Fibroblast of peridontal ligament (primary cell): ENCODE measurements around the gene EEA1.

Experiments used
- DNase-seq: peaks from one replicate; pipeline ENCODE4 v3.0.0-alpha.2; 2010; ENCODE audit errors: extremely low read depth

Gene EEA1

DNA sequence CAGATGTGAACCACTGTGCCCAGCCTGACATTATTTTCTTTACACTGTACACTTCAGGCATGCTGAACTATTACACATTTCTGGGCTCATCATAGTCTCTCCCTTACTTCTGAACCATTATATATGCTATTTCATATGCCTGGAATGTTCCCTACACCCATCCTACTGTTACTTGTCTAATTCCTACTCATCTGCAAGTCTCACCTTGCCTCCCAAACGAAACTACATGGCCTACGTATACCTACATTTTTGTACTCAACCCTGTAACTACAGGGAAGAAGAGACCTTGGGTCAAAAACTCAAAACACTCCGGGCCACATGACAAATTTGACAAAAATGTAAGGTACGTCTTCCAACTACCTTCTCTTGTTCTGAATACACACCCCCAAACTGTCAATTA, 9.5 kb upstream of the EEA1 start:
- no peak for DNase-seq

DNA sequence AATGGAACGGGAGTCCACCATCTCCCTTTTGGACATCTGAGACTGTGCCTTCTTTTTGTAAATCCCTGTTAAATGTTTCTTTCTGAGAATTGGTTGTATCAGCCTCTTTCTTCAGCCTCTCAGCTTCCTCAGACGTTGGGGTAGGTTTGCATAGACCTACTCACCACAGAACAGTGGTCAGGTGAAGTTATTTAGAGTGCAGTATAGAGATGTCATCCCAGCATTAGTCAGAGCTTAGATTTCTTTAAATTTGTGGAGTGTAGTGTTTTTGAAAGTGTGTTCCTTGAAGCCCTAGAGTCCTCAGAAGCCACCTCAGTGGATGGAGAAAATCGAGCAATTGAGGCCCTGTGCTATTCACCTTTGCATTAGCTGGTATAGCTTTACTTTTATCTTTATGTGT, 8.9 kb upstream of the EEA1 start:
- DNase-seq, result no peak

DNA sequence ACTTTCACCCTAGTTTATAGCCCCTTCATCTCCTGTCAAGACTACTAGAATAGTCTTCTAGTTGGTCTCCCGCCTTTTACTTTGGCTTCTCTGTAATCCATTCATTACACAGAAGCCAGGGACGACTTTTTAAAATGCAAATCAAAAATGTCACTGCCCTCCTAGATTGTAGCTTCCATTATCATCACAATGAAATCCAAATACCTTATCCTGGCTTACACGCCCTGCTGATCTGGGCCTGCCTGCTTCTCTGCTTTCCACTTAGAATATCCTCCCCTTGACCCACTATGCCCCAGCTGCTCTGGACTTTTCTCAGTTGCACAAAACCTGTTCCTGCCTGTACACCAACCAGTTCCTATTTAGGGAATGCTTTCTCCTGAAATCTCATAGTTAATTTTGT, 4.5 kb upstream of the EEA1 start:
- DNase-seq, result no peak

DNA sequence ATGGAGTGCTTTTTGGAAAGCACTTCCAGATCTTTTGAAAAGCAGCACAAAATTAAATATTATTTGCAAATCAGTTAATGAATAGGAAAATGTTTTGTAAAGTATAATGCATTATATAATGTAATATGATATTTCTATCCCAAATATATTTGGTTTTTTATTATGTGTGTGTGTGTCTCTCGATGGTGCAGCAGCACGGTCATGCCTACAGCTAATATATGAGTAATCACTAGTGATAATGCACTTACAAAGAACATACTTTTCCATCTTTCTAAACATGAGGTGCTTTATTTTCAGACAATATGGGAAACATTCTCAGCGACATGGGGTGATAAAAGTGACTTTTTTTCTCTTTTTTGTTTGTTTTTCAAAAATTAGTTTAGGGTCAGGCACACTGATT, 1.3 kb upstream of the EEA1 start:
- no peak for DNase-seq

DNA sequence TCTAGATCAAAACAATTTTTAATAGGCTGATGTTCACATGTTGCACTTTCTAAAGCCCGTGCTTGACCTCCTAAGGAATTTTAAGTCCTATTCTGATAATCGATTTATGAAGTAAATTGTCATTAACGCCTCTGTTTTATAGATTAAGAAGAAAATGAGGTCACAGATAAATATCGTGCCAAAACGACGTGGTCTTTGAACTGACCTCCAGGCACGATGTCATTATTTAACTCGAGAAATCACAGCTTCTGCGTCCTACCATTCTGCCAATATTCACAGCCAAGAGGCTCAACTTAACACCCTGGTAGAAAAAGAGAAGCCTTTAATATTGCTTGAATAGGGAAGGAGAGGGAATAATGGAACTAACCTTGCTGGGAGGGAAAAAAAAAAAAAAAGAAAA, 888 bp upstream of the EEA1 start:
- no peak for DNase-seq

DNA sequence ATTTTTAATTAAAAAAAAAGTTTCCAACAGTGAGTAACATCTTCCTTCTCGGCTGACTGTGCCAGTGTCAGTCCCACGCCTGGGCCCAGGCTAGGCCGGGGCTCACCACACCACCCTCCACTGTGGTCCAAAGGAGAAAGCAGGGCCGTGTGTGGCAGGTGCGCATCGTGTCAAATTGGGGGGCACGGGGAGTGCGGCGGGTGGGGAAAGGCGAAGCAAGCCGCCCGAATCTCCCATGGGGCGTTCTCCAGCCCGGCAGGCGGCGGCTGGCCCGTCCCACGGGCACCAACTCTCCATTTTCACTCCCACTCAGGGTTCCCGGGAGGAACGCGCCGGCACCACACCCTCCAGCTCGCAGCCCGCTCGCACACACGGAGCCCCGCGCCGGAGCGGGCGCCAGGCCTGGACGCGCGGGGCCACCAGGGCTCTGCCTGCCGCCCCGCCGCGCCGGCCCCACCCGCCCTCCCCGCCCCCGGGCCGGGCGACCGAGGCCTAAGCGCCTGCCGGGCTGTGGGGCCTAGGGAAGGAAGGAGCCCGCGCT, 604 bp downstream of the EEA1 start:
- peak; percentile 23 for DNase-seq

DNA sequence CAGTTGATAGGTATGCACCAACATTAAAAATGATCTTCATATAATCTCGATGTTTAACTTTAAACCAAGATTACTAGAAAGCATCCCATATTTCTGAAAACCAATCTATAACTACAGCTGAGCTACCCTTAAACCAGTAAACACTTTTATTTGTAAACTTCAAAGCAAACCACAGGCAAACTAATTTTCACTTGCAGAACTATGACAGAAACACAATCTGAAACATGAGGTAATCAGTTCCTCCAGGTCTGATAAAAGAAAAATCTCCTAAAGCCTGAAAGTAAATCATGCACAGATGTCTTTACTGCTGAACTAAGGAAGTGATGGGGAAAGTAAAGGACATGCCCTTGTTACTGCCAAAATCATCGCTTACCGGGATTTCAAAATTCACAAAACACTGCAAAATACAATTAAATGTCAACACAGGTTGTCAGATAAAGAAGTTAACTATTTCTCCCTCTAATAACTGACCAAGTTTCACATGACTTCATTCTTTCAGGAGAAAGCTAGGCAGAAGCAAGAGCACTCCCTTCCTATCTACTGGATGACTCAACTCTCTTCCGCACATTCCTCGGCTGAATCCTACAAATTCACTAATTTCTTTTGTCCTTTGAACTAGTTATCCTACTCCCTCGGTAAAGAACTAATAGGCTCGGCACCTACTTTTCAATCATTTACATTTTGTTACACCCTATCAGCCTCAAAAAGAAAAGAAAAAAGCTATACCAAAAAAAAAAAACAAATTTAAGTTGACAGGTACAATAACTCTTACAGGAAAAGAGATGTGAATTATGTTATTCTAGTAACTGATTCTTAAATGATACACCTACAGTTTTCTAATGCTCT, 1.4 kb downstream of the EEA1 start:
- peak; percentile 75 for DNase-seq

DNA sequence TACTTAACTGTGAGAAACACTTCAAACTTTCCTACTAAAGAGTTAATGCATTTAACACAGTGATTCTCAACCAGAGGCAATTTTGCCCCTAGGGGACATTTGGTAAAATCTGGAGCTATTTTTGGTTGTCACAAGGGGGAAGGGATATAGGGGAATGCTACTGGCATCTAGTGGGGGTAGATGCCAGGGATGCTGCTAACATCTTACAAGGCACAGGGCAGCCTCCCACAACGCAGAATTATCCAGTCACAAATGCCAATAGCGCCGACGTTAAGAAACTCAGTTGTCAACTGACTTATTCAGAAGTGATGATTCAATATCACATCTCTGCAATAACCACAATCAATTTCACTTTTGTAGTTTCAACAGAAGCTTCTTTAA, 2.0 kb downstream of the EEA1 start:
- DNase-seq, result peak; percentile 77

DNA sequence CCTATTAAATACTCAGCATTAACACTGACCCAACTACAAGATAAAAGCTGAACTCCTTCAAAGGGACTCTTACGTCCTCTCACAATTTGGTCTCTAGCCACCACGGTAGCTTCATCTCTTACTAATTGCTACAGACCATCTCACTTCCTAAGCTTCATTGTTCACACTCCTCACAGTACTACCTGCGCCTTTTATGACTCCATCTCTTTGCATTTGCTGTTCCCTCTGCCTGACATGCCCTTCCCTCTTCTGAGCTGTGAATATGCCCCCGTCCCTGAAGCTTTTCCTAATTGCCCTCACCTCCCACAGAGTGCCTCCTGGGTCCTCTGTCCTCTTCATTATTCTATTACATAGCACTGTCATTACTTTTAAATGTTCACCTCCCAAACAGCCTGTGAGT, 2.5 kb downstream of the EEA1 start:
- DNase-seq, result no peak

DNA sequence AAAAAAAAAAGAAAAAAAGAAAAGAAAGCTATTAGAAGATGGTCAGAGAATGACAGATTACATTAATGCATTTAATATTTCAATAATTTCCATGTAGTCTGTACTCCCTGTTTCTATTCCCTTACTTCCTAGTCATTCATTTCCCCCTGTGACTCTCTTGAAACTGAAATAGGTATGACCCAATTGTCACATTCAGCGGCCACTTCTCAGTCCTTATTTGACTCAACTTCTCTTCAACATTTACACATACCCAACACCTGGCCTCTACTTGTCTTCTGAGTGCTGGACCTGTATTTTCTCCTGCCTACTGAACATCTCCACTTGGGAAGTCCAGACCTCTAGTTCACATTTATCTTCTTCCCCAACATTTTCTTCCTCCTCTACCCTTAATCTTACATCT, 7.2 kb downstream of the EEA1 start:
- no peak for DNase-seq

DNA sequence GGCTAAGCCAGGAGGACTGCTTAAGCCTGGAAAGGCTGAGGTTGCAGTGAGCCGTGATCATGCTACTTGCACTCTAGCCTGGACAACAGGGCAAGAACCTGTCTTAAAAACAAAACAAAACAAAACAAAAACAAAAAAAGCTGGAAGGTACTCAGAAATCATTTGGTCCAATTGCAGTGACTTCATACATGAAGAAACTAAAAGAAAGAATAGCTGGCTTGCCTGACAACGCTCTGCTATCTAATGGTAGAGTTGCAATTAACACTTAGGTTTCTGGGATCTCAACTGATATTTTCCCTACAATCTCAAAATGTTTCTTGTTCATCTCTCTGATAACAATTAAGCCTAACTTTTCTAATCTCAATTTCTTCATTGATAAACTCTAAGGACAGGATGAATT, 13.7 kb downstream of the EEA1 start:
- DNase-seq, result no peak

DNA sequence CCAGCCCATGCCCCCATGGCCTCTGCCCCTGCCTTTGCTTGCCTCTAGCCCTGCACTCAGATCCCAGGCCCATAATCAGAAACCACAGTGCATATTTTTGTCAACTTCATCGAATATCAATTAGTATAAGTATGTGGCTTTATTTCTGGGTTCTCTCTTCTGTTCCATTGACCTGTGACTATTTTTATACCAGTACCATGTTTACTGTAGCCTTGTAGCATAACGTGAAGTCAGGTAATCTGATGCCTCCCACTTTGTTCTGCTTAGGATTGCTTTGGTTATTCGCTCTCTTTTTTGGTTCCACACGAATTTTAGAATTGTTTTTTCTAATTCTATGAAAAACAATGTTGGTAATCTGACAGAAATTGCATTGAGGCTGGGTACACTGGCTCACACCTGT, 14.9 kb downstream of the EEA1 start:
- no peak for DNase-seq

DNA sequence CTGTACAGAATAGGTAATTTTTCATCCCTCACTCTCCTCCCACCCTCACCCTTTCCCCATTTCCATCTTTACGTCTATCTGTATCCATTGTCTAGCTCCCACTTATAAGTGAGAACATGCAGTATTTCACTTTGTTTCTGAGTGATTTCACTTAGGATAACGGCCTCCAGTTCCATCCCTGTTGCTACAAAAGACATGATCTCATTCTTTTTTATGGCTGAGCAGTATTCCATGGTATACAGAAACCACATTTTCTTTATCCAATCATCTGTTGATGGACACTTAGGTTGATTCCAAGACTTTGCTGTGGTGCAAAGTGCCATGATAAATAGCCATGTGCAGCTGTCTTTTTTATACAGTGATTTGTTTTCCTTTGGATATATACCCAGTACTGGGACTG, 16.4 kb downstream of the EEA1 start:
- DNase-seq, result no peak

DNA sequence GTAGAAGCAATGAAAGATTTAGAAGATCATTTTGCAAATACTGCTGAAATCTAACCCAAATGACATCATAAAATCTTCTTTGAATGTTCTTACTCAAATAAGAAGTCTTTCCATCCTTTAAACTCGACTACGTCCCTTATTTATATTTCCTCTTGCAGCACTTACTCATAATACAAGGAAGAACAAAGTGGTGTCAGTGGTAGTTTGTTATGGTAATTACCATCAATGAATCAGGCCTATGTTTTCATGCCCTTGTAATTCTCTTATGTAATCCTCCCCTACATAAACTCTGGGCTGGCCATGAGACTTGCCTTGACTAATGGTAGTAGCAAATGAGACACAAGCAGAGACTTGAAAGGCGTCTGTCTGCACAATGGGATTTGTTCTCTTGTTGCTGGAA, 17.0 kb downstream of the EEA1 start:
- peak; percentile 52 for DNase-seq

DNA sequence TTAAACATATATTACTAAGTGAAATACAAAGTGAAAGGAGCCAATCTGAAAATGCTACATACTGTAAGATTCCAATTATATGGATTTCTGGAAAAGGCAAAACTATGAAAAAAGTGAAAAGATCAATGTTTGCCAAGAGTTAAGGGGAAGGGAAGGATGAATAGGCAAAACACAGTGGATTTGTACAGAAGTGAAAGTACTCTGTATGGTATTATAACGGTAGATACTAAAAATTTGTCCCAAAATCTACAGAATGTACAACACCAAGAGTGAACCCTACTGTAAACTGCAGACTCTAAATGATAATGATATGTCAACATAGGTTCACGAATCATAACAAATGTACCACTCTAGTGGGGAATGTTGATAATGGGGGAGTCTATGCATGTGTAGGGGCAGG, 17.8 kb downstream of the EEA1 start:
- DNase-seq, result no peak

DNA sequence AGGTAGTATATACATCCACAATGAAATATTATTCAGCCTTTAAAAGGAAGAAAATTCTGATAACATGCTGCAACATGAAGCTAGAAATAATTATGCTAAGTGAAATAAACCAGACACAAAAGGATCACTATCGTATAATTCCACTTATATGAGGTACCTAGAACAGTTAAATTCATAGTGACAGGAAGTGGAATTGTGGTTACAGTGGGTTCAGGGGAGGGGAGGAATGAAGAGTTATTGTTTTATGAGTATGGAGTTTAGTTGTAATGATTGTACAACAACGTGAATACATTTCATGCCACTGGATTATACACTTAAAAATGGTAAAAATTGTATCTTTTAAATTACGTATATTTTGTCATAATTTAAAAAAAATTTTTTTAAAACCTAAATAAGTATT, 21.0 kb downstream of the EEA1 start:
- no peak for DNase-seq

DNA sequence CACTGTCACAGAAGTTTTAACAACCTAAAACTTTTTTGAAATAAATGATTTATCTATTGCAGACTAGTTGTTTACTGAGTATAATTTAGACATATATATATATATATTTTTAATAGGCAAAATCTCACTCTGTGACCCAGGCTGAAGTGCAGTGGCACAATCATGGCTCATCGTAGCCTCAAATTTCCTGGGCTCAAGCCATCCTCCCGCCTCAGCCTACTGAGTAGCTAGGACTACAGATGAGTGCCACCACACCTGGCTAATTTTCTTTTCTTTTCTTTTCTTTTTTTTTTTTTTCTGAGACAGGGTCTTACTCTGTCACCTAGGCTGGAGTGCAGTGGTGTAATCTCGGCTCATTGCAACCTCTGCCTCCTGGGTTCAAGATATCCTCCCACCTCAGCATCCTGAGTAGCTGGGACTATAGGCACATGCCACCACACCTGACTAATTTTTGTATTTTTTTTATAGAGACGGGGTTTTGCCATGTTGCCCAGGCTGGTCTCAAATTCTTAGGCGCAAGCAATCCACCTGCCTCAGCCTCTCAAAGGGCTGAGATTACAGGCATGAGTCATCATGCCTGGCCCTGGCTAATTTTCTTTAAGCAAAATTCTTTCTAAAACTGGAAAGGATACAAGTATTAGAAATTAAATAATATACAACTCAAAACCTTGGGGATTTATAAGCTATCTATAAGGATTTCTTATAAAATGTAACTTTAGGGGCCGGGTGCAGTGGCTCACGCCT, 23.1 kb downstream of the EEA1 start:
- no peak for DNase-seq

DNA sequence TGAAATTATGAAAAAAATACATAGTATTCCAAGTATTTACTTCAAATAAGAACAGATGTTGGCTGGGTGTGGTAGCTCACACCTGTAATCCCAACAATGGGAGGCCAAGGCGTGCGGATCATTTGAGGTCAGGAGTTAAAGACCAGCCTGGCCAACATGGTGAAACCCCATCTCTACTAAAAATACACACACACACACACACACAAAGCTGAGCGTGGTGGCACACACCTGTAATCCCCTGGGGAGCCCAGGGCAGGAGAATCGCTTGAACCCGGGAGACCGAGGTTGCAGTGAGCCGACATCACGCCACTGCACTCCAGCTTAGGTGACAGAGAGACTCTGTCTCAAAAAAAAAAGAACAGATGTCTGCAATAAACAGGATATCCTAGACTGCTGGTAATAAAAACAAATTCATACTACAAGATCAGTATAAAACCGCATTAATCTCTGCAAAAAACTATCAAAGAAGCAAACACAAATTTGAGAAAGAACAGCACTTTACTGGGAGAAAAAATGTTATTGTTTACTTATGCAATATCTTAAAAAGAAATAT, 23.8 kb downstream of the EEA1 start:
- no peak for DNase-seq

DNA sequence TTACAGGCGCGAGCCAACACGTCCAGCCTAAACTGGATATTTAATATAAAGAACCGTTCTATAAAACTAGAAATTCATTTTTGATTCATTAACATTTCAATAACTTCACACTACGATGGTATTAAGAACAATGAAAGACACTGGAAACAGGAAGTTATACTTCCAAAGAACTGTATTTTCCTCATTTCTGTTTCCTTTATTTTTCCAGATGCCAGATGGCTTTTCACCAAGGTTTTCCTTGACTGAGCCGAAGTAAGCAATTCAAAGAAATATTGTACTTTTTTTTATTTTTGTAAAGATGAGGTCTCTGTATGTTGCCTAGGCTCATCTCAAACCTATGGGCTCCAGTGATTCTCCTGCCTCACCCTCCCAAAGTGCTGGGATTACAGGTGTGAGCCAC, 28.2 kb downstream of the EEA1 start:
- DNase-seq, result no peak

DNA sequence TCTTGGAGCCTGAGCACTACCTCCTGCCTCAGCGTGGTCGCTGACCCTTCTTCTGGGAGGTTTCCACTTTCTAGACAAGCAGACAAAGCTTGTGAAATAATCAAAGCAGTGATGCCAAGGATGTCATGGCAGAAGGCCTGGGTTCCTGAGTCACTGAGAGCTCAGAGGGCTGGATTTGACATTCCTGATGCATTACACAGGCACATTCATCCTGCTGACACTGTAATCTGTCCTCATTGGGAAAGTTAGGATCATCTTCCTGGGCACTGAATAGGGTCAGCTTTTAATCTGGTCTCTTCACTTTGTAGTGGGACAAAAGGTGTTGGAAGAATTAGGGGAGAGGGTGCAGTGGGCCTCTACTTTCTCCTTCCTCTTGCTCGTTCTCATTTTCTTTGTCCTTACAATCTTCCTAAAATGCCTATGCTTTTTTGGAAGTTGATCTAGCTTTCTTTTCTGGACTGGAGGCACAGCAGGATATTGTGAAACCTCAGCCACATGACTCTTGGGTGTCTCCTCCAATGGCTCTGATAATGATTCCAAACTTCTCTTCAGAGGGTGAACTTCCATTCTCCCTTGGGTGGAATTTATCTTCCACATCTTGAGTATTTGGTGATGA, 29.6 kb downstream of the EEA1 start:
- peak; percentile 100 for DNase-seq

DNA sequence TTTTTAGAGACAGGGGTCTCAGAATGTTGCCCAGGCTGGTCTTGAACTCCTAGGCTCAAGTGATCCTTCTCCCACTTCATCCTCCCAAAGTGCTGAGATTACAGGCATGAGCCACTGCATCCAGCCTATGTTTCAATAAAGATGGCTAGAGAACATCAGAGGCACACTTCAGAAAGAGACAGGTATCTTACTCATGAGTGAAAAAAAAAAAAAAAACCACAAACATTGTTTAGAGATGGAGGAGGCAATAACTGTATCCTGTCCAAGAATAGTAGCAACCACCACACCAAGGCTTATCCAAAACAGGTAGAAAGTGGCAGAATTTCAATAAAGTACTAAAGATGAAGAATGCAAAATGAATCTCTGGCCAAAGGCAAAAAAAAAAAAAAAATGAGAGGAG, 30.3 kb downstream of the EEA1 start:
- peak; percentile 11 for DNase-seq

DNA sequence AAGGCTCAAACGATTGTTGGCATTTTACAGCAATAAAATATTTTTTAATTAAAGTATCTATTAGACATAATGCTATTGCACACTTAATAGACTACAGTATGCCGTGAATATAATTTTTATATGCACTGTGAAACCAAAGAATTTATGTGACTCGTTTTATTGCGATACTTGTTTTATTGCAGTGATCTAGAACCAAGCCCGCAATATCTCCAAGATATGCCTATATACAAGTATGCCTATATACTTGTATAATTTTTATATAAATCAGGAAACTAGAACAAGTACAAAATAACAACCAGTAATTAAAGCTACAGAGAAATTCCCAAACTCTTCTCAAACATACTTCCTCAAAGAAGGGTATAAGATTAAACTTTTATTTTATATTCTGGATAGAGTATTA, 31.3 kb downstream of the EEA1 start:
- DNase-seq, result no peak
